ENCODE measurements around the gene MIA2.
"Not testable (repeated sequence)": the region's sequence is repeated elsewhere in the genome, so short reads cannot be mapped to it uniquely, and the experiment has no call there.

Gene MIA2, protein sequence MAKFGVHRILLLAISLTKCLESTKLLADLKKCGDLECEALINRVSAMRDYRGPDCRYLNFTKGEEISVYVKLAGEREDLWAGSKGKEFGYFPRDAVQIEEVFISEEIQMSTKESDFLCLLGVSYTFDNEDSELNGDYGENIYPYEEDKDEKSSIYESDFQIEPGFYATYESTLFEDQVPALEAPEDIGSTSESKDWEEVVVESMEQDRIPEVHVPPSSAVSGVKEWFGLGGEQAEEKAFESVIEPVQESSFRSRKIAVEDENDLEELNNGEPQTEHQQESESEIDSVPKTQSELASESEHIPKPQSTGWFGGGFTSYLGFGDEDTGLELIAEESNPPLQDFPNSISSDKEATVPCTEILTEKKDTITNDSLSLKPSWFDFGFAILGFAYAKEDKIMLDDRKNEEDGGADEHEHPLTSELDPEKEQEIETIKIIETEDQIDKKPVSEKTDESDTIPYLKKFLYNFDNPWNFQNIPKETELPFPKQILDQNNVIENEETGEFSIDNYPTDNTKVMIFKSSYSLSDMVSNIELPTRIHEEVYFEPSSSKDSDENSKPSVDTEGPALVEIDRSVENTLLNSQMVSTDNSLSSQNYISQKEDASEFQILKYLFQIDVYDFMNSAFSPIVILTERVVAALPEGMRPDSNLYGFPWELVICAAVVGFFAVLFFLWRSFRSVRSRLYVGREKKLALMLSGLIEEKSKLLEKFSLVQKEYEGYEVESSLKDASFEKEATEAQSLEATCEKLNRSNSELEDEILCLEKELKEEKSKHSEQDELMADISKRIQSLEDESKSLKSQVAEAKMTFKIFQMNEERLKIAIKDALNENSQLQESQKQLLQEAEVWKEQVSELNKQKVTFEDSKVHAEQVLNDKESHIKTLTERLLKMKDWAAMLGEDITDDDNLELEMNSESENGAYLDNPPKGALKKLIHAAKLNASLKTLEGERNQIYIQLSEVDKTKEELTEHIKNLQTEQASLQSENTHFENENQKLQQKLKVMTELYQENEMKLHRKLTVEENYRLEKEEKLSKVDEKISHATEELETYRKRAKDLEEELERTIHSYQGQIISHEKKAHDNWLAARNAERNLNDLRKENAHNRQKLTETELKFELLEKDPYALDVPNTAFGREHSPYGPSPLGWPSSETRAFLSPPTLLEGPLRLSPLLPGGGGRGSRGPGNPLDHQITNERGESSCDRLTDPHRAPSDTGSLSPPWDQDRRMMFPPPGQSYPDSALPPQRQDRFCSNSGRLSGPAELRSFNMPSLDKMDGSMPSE (N-terminal part only)

DNA sequence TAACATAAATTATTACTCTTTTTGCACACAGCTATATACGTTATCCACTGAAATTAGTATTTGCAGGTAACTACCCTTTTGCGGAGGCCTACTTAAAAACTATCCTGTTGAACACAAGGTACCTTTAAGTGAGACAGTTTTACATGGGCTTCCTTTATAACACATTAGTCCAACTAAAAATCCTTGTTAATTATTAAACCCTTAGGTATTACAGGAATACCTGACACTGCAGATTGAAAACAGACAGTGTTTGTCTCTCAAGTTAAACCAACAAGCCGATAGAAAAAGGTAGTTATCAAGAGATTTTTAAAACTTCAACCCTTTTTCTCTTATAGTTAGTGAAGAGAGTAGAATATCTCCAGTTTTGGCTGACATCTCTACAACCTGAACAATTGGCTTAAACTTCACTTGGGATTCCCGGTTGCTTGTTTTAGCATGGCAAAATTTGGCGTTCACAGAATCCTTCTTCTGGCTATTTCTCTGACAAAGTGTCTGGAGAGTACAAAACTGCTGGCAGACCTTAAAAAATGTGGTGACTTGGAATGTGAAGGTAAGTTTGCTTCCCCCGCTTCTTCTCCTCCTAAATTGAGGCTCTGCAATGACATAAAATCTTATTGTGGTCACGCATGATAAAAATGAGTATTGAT, at the start of gene MIA2:
Gene MIA2 (plus strand): TSS at position 236 of the 647 bp plus-strand sequence. CDS start 200 bp downstream, at position 436.
- DNase-seq (ENCODE audit: low read depth in 2 of 2) = no peak
- no peak for TF ChIP-seq CTCF (IDR thresholded peaks at IDR 0.05; ENCODE audit: low read depth, low read length)
- H3K4me3 ChIP-seq (replicated peaks in 1 of 2; ENCODE audit: low read depth in 2 of 2, low read length in 2 of 2) = no peak within 1 kb of the TSS

DNA sequence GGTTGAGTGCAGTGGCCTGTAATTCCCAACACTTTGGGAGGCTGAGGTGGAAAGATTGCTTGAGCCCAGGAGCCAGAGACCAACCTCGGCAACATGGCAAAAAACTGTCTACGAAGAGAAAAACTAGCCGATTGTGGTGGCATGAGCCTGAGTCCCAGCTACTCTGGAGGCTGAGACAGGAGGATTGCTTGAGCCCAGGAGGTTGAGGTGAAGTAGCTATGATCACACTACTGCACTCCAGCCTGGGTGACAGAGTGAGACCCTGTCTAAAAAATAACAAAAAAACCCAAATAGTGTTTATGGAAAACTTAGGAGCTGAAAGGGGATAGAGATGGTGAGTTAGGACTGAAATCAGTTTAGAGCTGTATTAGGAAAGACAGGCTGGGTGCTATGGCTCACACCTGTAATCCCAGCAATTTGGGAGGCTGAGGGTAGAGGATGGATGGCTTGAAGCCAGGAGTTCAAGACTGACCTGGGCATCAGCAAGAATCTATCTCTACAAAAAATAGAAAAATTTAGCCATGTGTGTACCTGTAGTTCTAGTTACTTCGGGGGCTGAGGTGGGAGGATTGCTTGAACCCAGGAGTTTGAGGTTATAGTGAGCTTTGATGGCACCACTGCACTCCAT, 49.0 kb upstream of the MIA2 start:
- TF ChIP-seq CTCF (IDR thresholded peaks at IDR 0.05; ENCODE audit: low read depth, low read length) = no peak
- DNase-seq (ENCODE audit: low read depth in 2 of 2) = no peak
- no peak overlapping the region for H3K4me3 ChIP-seq (replicated peaks in 1 of 2; ENCODE audit: low read depth in 2 of 2, low read length in 2 of 2)

GRCh38 chr14:39185256-39186049, 48.3 kb upstream of the MIA2 start:
- no peak for TF ChIP-seq CTCF (IDR thresholded peaks at IDR 0.05; ENCODE audit: low read depth, low read length)
- DNase-seq (ENCODE audit: low read depth in 2 of 2) = no peak
- no peak overlapping the region for H3K4me3 ChIP-seq (replicated peaks in 1 of 2; ENCODE audit: low read depth in 2 of 2, low read length in 2 of 2)

DNA sequence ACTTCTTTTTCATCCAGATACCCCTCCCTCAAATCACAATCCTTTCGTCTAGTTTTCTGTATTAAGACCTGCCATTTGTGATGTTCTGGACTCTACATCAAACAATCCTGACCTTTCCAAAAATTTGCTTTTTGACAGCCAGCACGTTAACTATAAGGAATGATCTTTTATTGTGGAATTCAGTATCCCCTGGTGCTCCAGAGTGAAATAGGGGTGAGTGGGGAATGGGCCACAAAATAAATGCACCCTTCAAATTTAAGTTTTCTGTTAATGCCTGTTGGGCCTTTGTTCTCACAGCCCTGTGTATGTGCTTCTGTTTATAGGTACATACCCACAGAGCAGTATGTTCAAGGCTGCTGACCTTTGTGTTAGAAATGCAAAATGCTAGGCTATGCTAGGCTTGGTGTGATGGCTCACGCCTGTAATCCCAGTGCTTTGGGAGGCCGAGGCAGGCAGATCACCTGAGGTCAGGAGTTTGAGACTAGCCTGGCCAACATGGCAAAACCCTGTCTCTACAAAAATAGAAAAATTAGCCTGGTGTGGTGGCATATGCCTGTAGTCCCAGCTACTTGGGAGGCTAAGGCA, 46.7 kb upstream of the MIA2 start:
- H3K4me3 ChIP-seq (replicated peaks in 1 of 2; ENCODE audit: low read depth in 2 of 2, low read length in 2 of 2) = no peak overlapping the region
- no peak for TF ChIP-seq CTCF (IDR thresholded peaks at IDR 0.05; ENCODE audit: low read depth, low read length)
- DNase-seq (ENCODE audit: low read depth in 2 of 2) = no peak

GRCh38 chr14:39203659-39204606, 29.8 kb upstream of the MIA2 start:
- DNase-seq (ENCODE audit: low read depth in 2 of 2) = no peak
- H3K4me3 ChIP-seq (replicated peaks in 1 of 2; ENCODE audit: low read depth in 2 of 2, low read length in 2 of 2) = no peak overlapping the region
- no peak for TF ChIP-seq CTCF (IDR thresholded peaks at IDR 0.05; ENCODE audit: low read depth, low read length)

- not testable (repeated sequence) for DNase-seq (ENCODE audit: low read depth in 2 of 2)
Observed at GRCh38 chr14:39207430-39207829, 26.3 kb upstream of the MIA2 start.

More at GRCh38 chr14:39207430-39207829, 26.3 kb upstream of the MIA2 start:
- not testable (repeated sequence) for H3K4me3 ChIP-seq (replicated peaks in 1 of 2; ENCODE audit: low read depth in 2 of 2, low read length in 2 of 2)

All from cardiac fibroblast (primary cell).